Measurements from ENCODE around the gene ZNF41.

Gene ZNF41

GRCh38 chrX:47475476-47475875 is 7.5 kb downstream of the ZNF41 start:
- TF ChIP-seq CTCF (IDR thresholded peaks at IDR 0.05; ENCODE audit: low read depth, low read length) = no peak
- no peak for DNase-seq (ENCODE audit: low read depth, low spot score)
- no peak overlapping the region for H3K4me3 ChIP-seq (ENCODE audit: low read depth, low read length)
- in situ Hi-C loops (cut with HindIII; ENCODE audit: low sequenced_read_pairs) = no loop called here

DNA sequence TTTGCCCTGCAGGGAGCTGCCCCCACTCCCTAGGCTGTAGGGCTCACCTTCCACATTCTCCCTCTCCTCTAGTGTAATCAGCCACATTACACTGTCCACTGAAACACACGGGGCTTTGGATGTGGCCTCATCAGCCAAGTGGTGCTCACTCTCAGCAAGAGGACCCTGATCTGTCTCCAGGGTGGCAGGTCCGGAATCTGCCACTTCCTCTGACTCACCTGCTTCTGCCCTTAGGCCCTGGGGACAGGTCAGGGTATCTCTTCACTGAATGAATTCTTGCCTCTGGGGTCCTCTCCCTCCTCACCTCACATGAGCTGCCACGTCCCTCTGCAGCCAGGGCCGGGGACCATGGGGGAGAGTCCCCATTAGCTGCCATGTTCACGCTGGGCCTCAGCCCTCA is 15.9 kb downstream of the ZNF41 start:
- no peak for DNase-seq (ENCODE audit: low read depth, low spot score)
- no peak for TF ChIP-seq CTCF (IDR thresholded peaks at IDR 0.05; ENCODE audit: low read depth, low read length)
- in situ Hi-C loops (cut with HindIII; ENCODE audit: low sequenced_read_pairs) = no loop called here
- H3K4me3 ChIP-seq (ENCODE audit: low read depth, low read length) = no peak overlapping the region

DNA sequence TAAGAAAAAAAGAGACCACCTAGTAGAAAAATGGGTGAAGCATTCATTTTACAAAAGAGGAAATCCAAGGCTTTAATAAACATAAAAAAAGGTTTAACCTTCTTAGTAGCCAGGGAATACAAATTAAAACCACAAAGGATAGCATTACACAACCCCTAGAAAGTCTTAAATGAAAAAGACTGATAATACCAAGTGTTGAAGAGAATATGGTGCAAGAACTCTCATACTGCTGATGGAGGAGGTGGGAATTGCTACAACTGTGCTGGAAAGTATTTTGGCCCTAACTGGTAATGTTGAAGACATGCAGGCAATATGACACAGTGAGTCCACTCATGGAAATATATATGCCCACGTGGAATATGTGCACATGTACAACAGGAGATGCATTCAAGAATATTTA is 22.5 kb downstream of the ZNF41 start:
- in situ Hi-C loops (cut with HindIII; ENCODE audit: low sequenced_read_pairs) = no loop called here
- H3K4me3 ChIP-seq (ENCODE audit: low read depth, low read length) = no peak overlapping the region
- no peak for DNase-seq (ENCODE audit: low read depth, low spot score)
- TF ChIP-seq CTCF (IDR thresholded peaks at IDR 0.05; ENCODE audit: low read depth, low read length) = no peak

- no peak overlapping the region for H3K4me3 ChIP-seq (ENCODE audit: low read depth, low read length)
- no peak for TF ChIP-seq CTCF (IDR thresholded peaks at IDR 0.05; ENCODE audit: low read depth, low read length)
- no peak for DNase-seq (ENCODE audit: low read depth, low spot score)
- in situ Hi-C loops (cut with HindIII; ENCODE audit: low sequenced_read_pairs) = no loop called here
These were observed 24.5 kb downstream of the ZNF41 start for GRCh38 chrX:47458528-47458927.

DNA sequence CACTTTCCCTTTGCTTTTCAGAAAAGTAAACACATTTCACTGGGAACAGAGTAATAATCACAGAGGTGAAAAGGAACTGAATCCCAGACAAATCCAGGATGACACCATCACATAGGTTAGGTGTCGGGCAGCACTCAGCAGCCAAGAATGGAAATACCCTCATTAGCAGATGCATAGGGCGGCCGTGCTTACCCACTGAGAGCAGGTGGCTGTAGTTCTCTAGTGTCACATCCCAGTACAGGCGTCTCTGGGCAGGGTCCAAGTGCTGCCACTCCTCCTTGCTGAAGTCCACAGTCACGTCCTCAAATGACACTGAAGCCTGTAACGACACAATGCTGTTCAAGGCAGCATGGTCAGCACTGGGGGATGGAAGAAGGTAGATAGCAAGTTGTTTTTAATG is 26.9 kb downstream of the ZNF41 start:
- H3K4me3 ChIP-seq (ENCODE audit: low read depth, low read length) = no peak overlapping the region

DNA sequence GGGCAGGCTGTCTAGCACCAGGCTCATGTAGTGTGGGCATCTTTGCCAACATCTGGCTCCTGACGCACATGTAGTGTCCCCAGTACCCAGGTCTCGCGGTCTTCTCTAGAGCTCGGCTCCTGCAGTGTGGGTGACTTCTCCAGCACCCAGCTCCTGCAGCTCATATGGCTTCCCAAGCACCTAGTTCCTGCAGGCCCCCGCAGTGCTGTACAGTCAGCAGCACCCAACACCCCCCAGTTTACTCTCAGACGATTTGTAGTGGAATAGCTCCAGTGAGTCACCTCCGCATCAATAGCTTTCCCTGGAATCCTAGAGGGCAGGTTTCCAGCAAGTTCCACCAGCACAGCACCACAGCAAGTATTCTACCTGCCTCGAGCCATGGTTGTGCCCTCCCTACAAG is 30.9 kb downstream of the ZNF41 start:
- H3K4me3 ChIP-seq (ENCODE audit: low read depth, low read length) = no peak overlapping the region
- no peak for TF ChIP-seq CTCF (IDR thresholded peaks at IDR 0.05; ENCODE audit: low read depth, low read length)
- in situ Hi-C loops (cut with HindIII; ENCODE audit: low sequenced_read_pairs) = no loop called here
- no peak for DNase-seq (ENCODE audit: low read depth, low spot score)

More for the DNA sequence above, 26.9 kb downstream of the ZNF41 start:
- DNase-seq (ENCODE audit: low read depth, low spot score) = no peak
- in situ Hi-C loops (cut with HindIII; ENCODE audit: low sequenced_read_pairs) = no loop called here
- no peak for TF ChIP-seq CTCF (IDR thresholded peaks at IDR 0.05; ENCODE audit: low read depth, low read length)

Data from astrocyte of the spinal cord (primary cell).